Adipocyte (in vitro differentiated cells): ENCODE results near the gene ADAMTS8.
A peak's percentile ranks its signal among the peaks of the same experiment; 100 is the strongest.

Source experiments
- DNase-seq: peaks from one replicate; pipeline ENCODE4 v3.0.0-alpha.2; 2015; ENCODE audit warnings: low read depth
- H3K27me3 ChIP-seq: replicated peaks from 2 replicates; pipeline ENCODE4 v1.7.0; 2013; ENCODE audit warnings: mild to moderate bottlenecking, low read length, moderate library complexity; ENCODE audit not compliant: control insufficient read depth, insufficient read depth
- H3K36me3 ChIP-seq: 2 replicates; pipeline ENCODE4 v1.7.0; 2013; ENCODE audit warnings: low read length, mild to moderate bottlenecking, moderate library complexity; ENCODE audit not compliant: control insufficient read depth, insufficient read depth, severe bottlenecking
- H3K4me1 ChIP-seq: 2 replicates; pipeline ENCODE4 v1.7.0; 2013; ENCODE audit warnings: mild to moderate bottlenecking, low read length, moderate library complexity; ENCODE audit not compliant: control insufficient read depth, insufficient read depth
- H3K4me3 ChIP-seq: 2 replicates; pipeline ENCODE4 v1.7.0; 2013; ENCODE audit warnings: mild to moderate bottlenecking, low read length, moderate library complexity
- H3K9ac ChIP-seq: 2 replicates; pipeline ENCODE4 v1.7.0; 2013; ENCODE audit warnings: mild to moderate bottlenecking, low read length, moderate library complexity
- H3K9me3 ChIP-seq: 2 replicates; pipeline ENCODE4 v1.7.0; 2013; ENCODE audit warnings: mild to moderate bottlenecking, low read length, moderate library complexity; ENCODE audit not compliant: control insufficient read depth

ADAMTS8 gene

GRCh38 chr11:130386056-130386455 is 42.4 kb downstream of the ADAMTS8 start:
- H3K4me1 ChIP-seq: peaks cover 8% of the 10 kb centered on the region
- H3K27me3 ChIP-seq: peaks cover 18% of the 10 kb centered on the region
- H3K9ac ChIP-seq: no peak overlapping the region
- H3K9me3 ChIP-seq: no peaks in the 10 kb centered on the region
- no peak for DNase-seq
- no peak overlapping the region for H3K4me3 ChIP-seq
- no peaks in the 10 kb centered on the region for H3K36me3 ChIP-seq

- H3K4me3 ChIP-seq: no peak overlapping the region
- H3K27me3 ChIP-seq: peaks cover 13% of the 10 kb centered on the region
- H3K36me3 ChIP-seq: no peaks in the 10 kb centered on the region
- H3K9me3 ChIP-seq: no peaks in the 10 kb centered on the region
- DNase-seq: peak; percentile 83
- H3K9ac ChIP-seq: no peak overlapping the region
- peaks cover 8% of the 10 kb centered on the region for H3K4me1 ChIP-seq
Observed at GRCh38 chr11:130383344-130384211, 44.8 kb downstream of the ADAMTS8 start.

DNA sequence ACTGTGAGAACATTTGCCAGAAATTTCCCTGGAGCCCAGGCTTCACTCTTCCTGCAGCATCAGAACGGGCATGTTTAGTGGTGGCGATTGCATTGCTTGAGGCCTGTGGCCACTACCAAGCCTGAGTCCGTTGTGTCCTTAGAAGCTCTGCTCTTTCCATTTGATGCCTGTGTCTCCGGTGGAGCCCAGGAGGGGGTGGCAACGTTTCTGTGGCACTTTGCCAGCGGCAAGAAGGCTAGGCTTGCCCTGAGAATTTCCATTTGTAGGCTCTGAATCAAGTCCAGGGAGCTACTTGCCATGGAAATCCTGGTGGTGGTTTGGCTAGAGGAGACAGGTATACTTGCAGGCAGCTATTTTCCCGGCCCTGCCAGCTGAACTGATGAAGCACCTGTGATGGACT is 47.1 kb downstream of the ADAMTS8 start:
- peaks cover 12% of the 10 kb centered on the region for H3K27me3 ChIP-seq
- no peaks in the 10 kb centered on the region for H3K36me3 ChIP-seq
- peaks cover 8% of the 10 kb centered on the region for H3K4me1 ChIP-seq
- DNase-seq: no peak
- H3K9ac ChIP-seq: no peak overlapping the region
- H3K4me3 ChIP-seq: no peak overlapping the region
- no peaks in the 10 kb centered on the region for H3K9me3 ChIP-seq

- H3K9ac ChIP-seq: no peak overlapping the region
- H3K4me1 ChIP-seq: peaks cover 8% of the 10 kb centered on the region
- peaks cover 12% of the 10 kb centered on the region for H3K27me3 ChIP-seq
- no peaks in the 10 kb centered on the region for H3K36me3 ChIP-seq
- H3K4me3 ChIP-seq: no peak overlapping the region
- H3K9me3 ChIP-seq: no peaks in the 10 kb centered on the region
- no peak for DNase-seq
Observed at GRCh38 chr11:130380778-130381177, 47.6 kb downstream of the ADAMTS8 start.

DNA sequence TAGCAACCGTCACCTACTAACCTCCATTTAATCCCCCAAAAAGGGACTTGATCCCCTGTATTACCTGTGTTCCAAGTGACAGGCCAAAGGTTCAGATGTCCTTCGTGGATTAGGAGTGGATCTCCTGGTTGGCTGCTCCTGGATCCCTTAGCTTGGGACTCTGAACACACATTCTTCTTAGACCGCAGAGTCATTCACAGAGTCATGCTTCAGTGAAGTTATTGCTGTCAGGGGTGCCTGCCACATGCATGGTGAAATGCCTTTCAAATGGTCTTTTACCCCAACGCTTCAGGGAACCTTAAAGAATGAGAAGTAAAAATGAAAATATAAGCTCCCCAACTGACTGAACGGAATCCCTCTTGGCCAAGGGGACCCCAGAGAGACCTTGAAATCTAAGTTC is 49.1 kb downstream of the ADAMTS8 start:
- Histone ChIP-seq H3K27me3 (peaks cover 16% of the 10 kb centered on the region), H3K4me1 (peaks cover 8% of the 10 kb centered on the region), H3K9me3 (no peaks in the 10 kb centered on the region), H3K36me3 (no peaks in the 10 kb centered on the region), H3K4me3 (no peak overlapping the region), H3K9ac (no peak overlapping the region)
- no peak for DNase-seq

DNA sequence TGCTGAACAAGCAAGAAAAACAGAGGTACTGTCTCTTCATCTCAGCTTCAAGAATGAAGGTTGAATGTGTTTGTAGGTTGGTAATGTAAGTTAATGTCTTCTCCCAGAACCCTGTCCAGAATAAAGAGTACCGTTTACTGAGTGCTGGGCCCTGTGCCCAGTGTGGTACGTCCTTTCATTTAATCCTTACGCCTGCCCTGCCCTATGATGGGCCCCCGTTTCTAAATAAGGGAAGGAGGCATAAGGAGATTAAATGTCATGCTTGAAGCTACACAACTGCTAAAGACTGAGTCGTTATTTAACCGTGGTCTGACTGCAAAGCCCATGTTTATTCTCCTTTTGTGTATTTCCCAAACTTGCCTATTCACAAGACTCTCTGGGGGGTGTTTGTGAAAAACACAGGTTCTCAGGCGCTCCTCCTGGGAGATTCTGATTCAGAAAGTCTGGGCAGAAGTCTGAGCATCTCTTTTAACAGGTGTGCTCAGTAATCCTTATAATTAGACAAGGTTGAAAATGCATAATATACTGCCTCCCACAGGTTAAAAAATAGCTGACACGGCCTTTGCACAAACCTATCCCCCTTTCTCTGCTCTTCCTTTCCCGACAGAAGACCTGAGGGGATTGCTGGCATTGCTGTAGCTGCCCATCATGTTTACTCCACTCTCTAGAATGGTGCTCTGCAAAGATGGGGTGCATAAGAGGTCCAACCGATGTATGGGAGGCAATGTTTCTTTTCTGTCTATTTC is 57.4 kb downstream of the ADAMTS8 start:
- peaks cover 26% of the 10 kb centered on the region for H3K27me3 ChIP-seq
- H3K9ac ChIP-seq: no peak overlapping the region
- H3K36me3 ChIP-seq: no peaks in the 10 kb centered on the region
- DNase-seq: no peak
- H3K4me1 ChIP-seq: no peaks in the 10 kb centered on the region
- no peaks in the 10 kb centered on the region for H3K9me3 ChIP-seq
- no peak overlapping the region for H3K4me3 ChIP-seq

DNA sequence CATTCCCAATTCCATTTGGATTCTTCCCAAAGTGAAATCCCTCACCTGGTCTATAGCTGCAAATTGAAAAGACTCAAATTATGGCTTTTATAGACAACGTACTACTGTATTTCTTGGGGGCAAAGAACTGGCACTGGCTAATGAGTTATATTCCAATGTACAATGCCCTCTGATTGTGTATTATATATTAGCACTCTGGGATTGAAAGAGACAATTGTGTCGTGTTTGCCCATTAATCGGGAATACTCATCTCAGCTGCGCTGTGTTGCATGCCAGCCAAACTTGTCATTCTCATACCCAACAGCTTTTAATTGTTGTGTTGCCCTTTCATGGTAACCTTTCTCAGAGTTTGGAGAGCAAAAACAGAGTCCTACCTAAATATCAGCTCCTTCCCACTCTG is 58.7 kb downstream of the ADAMTS8 start:
- Histone ChIP-seq H3K4me3 (no peak overlapping the region), H3K4me1 (no peaks in the 10 kb centered on the region), H3K27me3 (peaks cover 22% of the 10 kb centered on the region), H3K9ac (no peak overlapping the region), H3K36me3 (no peaks in the 10 kb centered on the region), H3K9me3 (no peaks in the 10 kb centered on the region)
- DNase-seq: no peak

DNA sequence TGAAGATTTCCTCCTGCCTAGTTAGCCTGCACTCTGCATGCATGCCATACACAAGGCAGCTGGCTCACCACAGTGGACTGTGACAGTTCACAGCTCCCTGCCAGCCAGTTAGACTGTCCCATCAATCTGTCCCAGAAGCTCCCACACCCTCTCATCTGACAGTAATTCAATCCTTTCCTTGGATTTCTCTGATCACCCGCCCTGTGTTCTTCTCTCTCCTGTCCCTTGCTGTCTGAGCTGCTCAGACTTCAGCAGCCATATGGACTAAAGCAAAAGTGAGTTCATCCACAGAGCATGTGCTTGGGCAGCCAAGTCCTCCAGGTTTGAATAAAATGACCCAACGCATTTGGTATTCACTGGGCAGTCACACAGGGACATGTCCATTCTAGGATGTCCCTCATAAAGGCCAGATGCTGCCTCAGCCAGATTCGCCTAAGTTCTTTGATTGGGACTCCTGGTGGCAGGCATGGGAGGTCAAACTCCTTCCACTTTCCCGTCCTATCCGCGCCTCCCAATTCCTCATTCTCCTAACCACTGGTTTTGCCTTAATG is 59.2 kb downstream of the ADAMTS8 start:
- DNase-seq: no peak

GRCh38 chr11:130359419-130359818 is 69.0 kb downstream of the ADAMTS8 start:
- Histone ChIP-seq H3K4me1 (no peaks in the 10 kb centered on the region), H3K9me3 (peaks cover 24% of the 10 kb centered on the region), H3K9ac (no peak overlapping the region), H3K4me3 (no peak overlapping the region), H3K36me3 (no peaks in the 10 kb centered on the region), H3K27me3 (peaks cover 4% of the 10 kb centered on the region)
- DNase-seq: no peak

More for the DNA sequence above, 59.2 kb downstream of the ADAMTS8 start:
- Histone ChIP-seq H3K36me3 (no peaks in the 10 kb centered on the region), H3K9me3 (no peaks in the 10 kb centered on the region), H3K4me1 (no peaks in the 10 kb centered on the region), H3K27me3 (peaks cover 22% of the 10 kb centered on the region), H3K9ac (no peak overlapping the region), H3K4me3 (no peak overlapping the region)

- DNase-seq: no peak
- Histone ChIP-seq H3K4me1 (no peaks in the 10 kb centered on the region), H3K36me3 (no peaks in the 10 kb centered on the region), H3K9ac (no peak overlapping the region), H3K27me3 (peaks cover 4% of the 10 kb centered on the region), H3K9me3 (peaks cover 30% of the 10 kb centered on the region), H3K4me3 (no peak overlapping the region)
Observed at GRCh38 chr11:130358398-130358797, 70.0 kb downstream of the ADAMTS8 start.
